Choroid plexus epithelial cell (primary cell): ENCODE data around the gene LHFPL2.
A peak's percentile ranks its signal among the peaks of the same experiment; 100 is the strongest.

Experiments
- DNase-seq: peaks from one replicate; pipeline ENCODE4 v3.0.0-alpha.2; 2010; ENCODE audit warnings: low read depth
- H3K4me3 ChIP-seq: 2 replicates; pipeline ENCODE4 v1.5.1; 2011; ENCODE audit warnings: low read depth, mild to moderate bottlenecking, control low read depth, low read length, moderate library complexity
- CTCF ChIP-seq: conservative IDR thresholded peaks from 2 replicates; pipeline ENCODE4 v1.5.1; 2011; ENCODE audit warnings: low read depth, mild to moderate bottlenecking, control low read depth, inconsistent platforms, low read length, moderate library complexity

The LHFPL2 gene

GRCh38 chr5:78552729-78553342 is 95.7 kb downstream of the LHFPL2 start:
- TF ChIP-seq CTCF: no peak
- no peak overlapping the region for H3K4me3 ChIP-seq
- no peak for DNase-seq

GRCh38 chr5:78550891-78551290 is 97.7 kb downstream of the LHFPL2 start:
- TF ChIP-seq CTCF: no peak
- no peak overlapping the region for H3K4me3 ChIP-seq
- no peak for DNase-seq

GRCh38 chr5:78549043-78549442 is 99.5 kb downstream of the LHFPL2 start:
- no peak for TF ChIP-seq CTCF
- DNase-seq: peak; percentile 65
- no peak overlapping the region for H3K4me3 ChIP-seq

- no peak for TF ChIP-seq CTCF
- DNase-seq: peak; percentile 93
- no peak overlapping the region for H3K4me3 ChIP-seq
Observed at GRCh38 chr5:78547731-78548615, 100.6 kb downstream of the LHFPL2 start.

- TF ChIP-seq CTCF: no peak
- H3K4me3 ChIP-seq: no peak overlapping the region
- DNase-seq: peak; percentile 70
Observed at GRCh38 chr5:78547183-78547582, 101.4 kb downstream of the LHFPL2 start.

GRCh38 chr5:78546276-78546996 is 102.1 kb downstream of the LHFPL2 start:
- no peak for TF ChIP-seq CTCF
- DNase-seq: peak; percentile 50
- no peak overlapping the region for H3K4me3 ChIP-seq
